SU-DHL-6 (cell line): ENCODE measurements around the gene CCDC138.

Experiments
- H2AFZ ChIP-seq: fragments of 200-600 bp; sonication (generic); 2 replicates; pipeline ENCODE4 v1.6.1; 2014; ENCODE audit warnings: low read depth, mild to moderate bottlenecking, moderate library complexity, mixed read lengths, antibody characterized with exemption, low read length; ENCODE audit not compliant: severe bottlenecking
- H3F3A ChIP-seq: fragments of 200-600 bp; shearing (Covaris generic); 2 replicates; pipeline ENCODE4 v1.6.0; 2016; ENCODE audit warnings: antibody characterized with exemption, mild to moderate bottlenecking; ENCODE audit not compliant: insufficient read depth
- H3K27ac ChIP-seq: fragments of 200-600 bp; sonication (generic); 2 replicates; pipeline ENCODE4 v1.5.1; 2016; ENCODE audit warnings: low read depth, mild to moderate bottlenecking, low read length, moderate library complexity, mixed read lengths
- H3K27me3 ChIP-seq: fragments of 200-600 bp; sonication (generic), shearing (Covaris generic); 2 replicates; pipeline ENCODE4 v1.6.0; 2014; ENCODE audit warnings: mild to moderate bottlenecking, low read length
- H3K36me3 ChIP-seq: fragments of 200-600 bp; sonication (generic); 2 replicates; pipeline ENCODE4 v1.6.1; 2014; ENCODE audit warnings: mild to moderate bottlenecking, low read length, mixed read lengths
- H3K4me2 ChIP-seq: fragments of 300-600, 200-600 bp; shearing (Covaris generic), sonication (generic); 2 replicates; pipeline ENCODE4 v1.6.0; 2014; ENCODE audit warnings: low read length, low read depth, mild to moderate bottlenecking; ENCODE audit not compliant: poor library complexity, severe bottlenecking
- H3K4me3 ChIP-seq: fragments of 200-600 bp; sonication (generic); 2 replicates; pipeline ENCODE4 v1.5.1; 2014; ENCODE audit warnings: antibody characterized with exemption, low read length, mild to moderate bottlenecking, mixed read lengths; ENCODE audit not compliant: insufficient read depth, poor library complexity, severe bottlenecking
- H3K79me2 ChIP-seq: fragments of 200-600 bp; sonication (generic); 2 replicates; pipeline ENCODE4 v1.6.1; 2014; ENCODE audit warnings: mild to moderate bottlenecking, low read length, moderate library complexity; ENCODE audit not compliant: insufficient read depth
- H3K9ac ChIP-seq: fragments of 200-600 bp; sonication (generic); 2 replicates; pipeline ENCODE4 v1.7.0; 2014; ENCODE audit warnings: mild to moderate bottlenecking, low read length
- H3K9me2 ChIP-seq: fragments of 200-600 bp; sonication (generic); replicated peaks from 2 replicates; pipeline ENCODE4 v1.6.1; 2014; ENCODE audit warnings: low read length; ENCODE audit not compliant: insufficient read depth
- H3K9me3 ChIP-seq: fragments of 200-600 bp; sonication (generic); 2 replicates; pipeline ENCODE4 v1.6.1; 2014; ENCODE audit warnings: low read length, mixed read lengths; ENCODE audit not compliant: insufficient read depth
- H4K20me1 ChIP-seq: fragments of 200-600 bp; sonication (generic); 2 replicates; pipeline ENCODE4 v1.6.1; 2014; ENCODE audit warnings: low read depth, mild to moderate bottlenecking, antibody characterized with exemption, low read length, moderate library complexity, mixed read lengths
- EZH2phosphoT487 ChIP-seq: fragments of 200-600 bp; sonication (generic), shearing (Covaris generic); conservative IDR thresholded peaks from 2 replicates; pipeline ENCODE4 v1.6.1; 2018; ENCODE audit warnings: mild to moderate bottlenecking, antibody characterized with exemption, low read length, moderate library complexity, mixed read lengths
- TF ChIP-seq, protein P1 (sequence below): fragments of 200-600 bp; sonication (generic); IDR thresholded peaks from one replicate; pipeline ENCODE4 v1.5.1; 2017; ENCODE audit warnings: antibody characterized with exemption, mild to moderate bottlenecking, low read length, moderate library complexity; ENCODE audit not compliant: insufficient read depth, poor library complexity, severe bottlenecking

The CCDC138 gene

DNA sequence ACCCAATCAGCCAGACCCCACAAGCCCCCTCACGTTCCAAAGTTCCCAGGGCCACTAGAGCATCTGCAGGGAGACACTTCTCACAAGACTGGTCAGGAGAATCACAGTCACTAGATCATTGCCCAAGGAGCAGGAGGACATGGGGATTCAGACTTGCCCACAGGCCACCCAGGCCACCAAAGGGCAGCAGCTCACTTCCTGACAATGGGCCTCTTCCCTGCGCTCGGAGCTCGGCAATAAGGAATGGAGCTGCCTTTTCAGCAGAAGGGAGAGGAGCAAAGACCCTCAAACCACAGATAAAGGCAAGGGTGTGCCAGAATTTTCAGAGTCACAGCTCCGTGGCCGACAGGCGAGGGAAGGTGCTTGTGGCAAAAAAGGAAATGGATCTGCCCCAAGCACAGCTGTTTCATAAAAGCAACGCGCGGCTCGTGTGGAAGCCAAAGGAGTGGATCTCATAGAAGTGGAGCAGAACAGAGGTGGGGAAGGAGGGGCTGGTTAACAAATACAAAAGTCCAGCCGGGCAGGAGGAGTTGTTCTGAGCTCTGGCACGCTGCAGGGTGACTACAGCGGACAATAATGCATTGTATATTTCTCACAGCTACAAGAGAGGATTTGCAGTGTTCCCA lies 130.3 kb downstream of the CCDC138 start:
- Histone ChIP-seq H3K4me3 (no peak overlapping the region), H3K27ac (no peak overlapping the region), H2AFZ (no peak overlapping the region), H3K9ac (no peak overlapping the region), H3K4me2 (no peak overlapping the region), H4K20me1 (no peaks in the 10 kb centered on the region), H3K9me2 (no peaks in the 10 kb centered on the region), H3K27me3 (no peaks in the 10 kb centered on the region), H3F3A (no peaks in the 10 kb centered on the region), H3K36me3 (no peaks in the 10 kb centered on the region), H3K79me2 (no peaks in the 10 kb centered on the region), H3K9me3 (no peaks in the 10 kb centered on the region)
- TF ChIP-seq, protein P1, sequence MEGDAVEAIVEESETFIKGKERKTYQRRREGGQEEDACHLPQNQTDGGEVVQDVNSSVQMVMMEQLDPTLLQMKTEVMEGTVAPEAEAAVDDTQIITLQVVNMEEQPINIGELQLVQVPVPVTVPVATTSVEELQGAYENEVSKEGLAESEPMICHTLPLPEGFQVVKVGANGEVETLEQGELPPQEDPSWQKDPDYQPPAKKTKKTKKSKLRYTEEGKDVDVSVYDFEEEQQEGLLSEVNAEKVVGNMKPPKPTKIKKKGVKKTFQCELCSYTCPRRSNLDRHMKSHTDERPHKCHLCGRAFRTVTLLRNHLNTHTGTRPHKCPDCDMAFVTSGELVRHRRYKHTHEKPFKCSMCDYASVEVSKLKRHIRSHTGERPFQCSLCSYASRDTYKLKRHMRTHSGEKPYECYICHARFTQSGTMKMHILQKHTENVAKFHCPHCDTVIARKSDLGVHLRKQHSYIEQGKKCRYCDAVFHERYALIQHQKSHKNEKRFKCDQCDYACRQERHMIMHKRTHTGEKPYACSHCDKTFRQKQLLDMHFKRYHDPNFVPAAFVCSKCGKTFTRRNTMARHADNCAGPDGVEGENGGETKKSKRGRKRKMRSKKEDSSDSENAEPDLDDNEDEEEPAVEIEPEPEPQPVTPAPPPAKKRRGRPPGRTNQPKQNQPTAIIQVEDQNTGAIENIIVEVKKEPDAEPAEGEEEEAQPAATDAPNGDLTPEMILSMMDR, result no peak
- no peak for TF ChIP-seq EZH2phosphoT487

DNA sequence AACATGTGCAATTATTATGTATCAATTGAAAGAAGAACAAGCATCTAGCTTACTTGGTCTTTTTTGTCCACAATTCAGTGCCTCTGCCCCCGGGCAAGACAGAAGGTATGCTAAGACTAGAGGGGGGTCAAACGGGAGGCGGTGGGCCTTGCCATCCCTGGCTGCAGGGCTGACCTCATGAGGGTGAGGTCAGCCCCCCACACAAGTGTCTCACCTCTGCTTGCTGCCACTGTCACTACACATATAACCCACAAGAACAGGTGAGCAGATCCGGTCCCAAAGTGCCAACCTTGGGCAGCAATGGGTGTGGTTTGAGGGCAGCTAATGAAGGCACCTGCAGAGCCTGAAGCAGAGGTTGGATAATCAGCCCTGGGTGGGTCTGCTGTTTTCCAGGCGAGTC lies 131.0 kb downstream of the CCDC138 start:
- H3K9me2 ChIP-seq, result no peaks in the 10 kb centered on the region
- H3K9me3 ChIP-seq, result no peaks in the 10 kb centered on the region
- no peak overlapping the region for H3K4me2 ChIP-seq
- H3K9ac ChIP-seq, result no peak overlapping the region
- TF ChIP-seq, protein P1, result no peak
- no peak for TF ChIP-seq EZH2phosphoT487
- no peaks in the 10 kb centered on the region for H3K79me2 ChIP-seq
- no peaks in the 10 kb centered on the region for H4K20me1 ChIP-seq
- H3K4me3 ChIP-seq, result no peak overlapping the region
- no peaks in the 10 kb centered on the region for H3K27me3 ChIP-seq
- H2AFZ ChIP-seq, result no peak overlapping the region
- H3K27ac ChIP-seq, result no peak overlapping the region
- H3F3A ChIP-seq, result no peaks in the 10 kb centered on the region
- no peaks in the 10 kb centered on the region for H3K36me3 ChIP-seq

DNA sequence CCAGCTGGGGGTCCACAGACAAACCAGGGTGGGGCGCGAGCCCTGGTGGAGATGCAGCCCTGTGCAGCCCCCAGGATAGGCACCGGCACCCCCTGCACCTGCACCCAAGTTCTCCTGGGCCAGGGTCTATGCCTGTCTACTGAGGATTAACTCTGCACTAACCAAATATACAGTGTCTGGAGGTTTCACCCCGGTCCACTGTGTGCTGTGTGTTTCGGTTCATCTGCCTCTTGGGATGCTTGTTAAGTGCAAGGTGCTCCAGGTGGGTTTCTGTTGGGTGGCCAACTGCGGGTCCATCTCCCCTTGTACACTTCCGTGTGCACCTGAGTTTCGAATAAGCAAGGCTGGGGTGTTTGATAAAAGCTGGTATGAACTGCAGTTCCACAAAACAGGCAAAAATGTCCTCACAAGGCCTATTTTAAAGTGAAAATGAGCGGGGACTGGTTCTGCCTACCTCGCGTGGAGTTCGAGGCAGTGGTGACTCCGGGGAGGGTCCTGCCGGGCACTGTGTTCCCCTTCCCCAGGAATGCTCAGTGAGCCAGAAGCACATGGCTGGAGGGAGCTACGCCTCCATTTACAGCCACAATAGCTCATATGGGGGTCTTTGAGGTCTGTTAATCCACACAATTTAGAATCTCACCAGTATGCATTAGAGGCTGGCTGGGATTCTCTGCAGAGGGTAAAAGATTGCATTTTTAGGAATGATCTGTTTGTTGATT lies 131.7 kb downstream of the CCDC138 start:
- Histone ChIP-seq H3K27ac (no peak overlapping the region), H3K27me3 (no peaks in the 10 kb centered on the region), H3K9me2 (no peaks in the 10 kb centered on the region)

More for the DNA sequence above, 131.7 kb downstream of the CCDC138 start:
- Histone ChIP-seq H3K36me3 (no peaks in the 10 kb centered on the region), H3K79me2 (no peaks in the 10 kb centered on the region), H2AFZ (no peak overlapping the region), H3K4me3 (no peak overlapping the region), H3K9ac (no peak overlapping the region), H4K20me1 (no peaks in the 10 kb centered on the region), H3F3A (no peaks in the 10 kb centered on the region), H3K4me2 (no peak overlapping the region), H3K9me3 (no peaks in the 10 kb centered on the region)
- no peak for TF ChIP-seq EZH2phosphoT487
- TF ChIP-seq, protein P1, result no peak
